SIG-M5 treated with dmso at 0.1 percent for 504 hours (cell line): ENCODE measurements around the gene AQP11.

Experiments
- DNase-seq: peaks from one replicate; lab custom pipeline; 2025; ENCODE audit not compliant: unreplicated experiment; lab: John Stamatoyannopoulos, UW

The AQP11 gene

DNA sequence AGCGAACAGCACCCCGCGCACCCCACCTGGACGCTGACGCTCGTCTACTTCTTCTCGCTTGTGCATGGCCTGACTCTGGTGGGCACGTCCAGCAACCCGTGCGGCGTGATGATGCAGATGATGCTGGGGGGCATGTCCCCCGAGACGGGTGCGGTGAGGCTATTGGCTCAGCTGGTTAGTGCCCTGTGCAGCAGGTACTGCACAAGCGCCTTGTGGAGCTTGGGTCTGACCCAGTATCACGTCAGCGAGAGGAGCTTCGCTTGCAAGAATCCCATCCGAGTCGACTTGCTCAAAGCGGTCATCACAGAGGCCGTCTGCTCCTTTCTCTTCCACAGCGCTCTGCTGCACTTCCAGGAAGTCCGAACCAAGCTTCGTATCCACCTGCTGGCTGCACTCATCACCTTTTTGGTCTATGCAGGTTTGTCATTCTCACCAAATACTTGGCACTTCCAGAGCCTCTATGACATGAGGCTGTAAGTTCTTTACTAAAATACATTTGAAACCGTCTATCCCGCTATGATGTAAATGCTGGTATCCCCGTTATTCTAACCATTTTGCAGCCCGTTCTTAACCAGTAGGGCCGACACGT, 535 bp downstream of the AQP11 start:
- DNase-seq, result no peak

DNA sequence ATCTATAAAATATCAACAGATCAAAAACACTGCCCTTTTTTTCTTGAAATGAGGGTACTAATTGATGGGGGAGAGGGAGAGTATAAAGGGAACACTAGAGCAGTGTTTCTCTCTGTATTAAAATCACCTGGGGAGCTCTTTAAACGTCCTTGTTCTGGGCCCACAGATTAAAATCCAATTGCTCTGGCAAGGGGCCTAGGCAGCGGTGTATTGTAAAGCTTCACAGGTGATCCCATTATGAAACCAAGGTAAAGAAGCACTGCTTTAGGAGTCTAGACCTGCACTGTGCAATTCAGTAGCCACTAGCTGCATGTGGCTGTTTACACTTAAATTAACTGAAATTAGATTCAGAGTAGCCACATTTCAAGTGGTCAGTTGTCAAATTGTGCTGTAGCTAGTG, 3.0 kb downstream of the AQP11 start:
- DNase-seq, result no peak

DNA sequence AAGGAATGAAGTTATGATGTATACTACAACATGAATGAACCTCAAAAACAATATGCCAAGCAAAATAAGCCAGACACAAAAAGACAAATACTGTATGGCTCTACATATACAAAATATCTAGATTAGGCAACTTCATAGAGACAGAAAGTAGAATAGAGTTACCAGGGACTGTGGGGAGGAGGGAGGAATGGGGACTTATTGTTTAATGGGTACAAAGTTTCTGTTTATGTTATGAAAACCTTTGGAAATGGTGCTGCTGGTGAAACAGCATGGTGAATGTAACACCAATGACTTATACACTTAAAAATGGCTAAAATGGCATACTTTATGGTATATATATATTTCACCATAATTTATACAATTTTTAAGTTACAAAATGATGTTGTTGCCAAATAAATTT, 4.1 kb downstream of the AQP11 start:
- DNase-seq, result no peak

DNA sequence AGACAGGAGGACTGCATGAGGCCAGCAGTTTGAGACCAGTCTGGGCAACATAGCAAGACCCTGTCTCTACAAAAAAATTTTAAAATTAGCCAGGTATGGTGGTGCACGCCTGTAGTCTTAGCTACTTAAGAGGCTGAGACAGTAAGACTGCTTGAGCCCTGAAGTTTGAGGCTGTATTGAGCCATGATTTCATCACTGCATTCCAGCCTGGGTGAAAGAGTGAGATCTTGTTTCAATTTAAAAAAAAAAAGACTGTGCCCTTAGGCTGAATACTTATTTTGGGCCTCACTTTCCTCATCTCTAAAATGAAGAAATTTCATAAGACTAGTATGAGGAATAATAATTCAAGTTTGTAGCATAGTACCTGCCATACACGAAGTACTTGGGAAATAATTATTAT, 6.9 kb downstream of the AQP11 start:
- no peak for DNase-seq

DNA sequence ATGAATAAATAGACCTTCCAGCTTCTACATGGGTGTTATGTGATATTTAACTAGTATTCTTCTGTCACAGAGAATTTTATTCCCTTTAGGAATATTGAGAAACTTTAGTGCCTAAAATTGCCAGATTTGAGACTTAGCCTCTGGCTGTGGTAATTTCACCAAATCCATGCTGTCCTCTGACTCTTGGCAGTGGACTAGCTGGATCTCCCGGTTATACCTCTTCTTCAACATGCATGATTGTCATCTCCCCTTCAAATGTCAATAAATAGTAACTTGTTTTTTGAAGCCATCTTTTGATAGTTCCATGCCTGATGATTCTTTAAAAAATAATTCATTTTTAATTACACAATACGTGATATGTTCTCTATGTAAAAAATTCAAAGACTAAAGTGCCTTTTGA, 8.4 kb downstream of the AQP11 start:
- DNase-seq, result peak; percentile 13

DNA sequence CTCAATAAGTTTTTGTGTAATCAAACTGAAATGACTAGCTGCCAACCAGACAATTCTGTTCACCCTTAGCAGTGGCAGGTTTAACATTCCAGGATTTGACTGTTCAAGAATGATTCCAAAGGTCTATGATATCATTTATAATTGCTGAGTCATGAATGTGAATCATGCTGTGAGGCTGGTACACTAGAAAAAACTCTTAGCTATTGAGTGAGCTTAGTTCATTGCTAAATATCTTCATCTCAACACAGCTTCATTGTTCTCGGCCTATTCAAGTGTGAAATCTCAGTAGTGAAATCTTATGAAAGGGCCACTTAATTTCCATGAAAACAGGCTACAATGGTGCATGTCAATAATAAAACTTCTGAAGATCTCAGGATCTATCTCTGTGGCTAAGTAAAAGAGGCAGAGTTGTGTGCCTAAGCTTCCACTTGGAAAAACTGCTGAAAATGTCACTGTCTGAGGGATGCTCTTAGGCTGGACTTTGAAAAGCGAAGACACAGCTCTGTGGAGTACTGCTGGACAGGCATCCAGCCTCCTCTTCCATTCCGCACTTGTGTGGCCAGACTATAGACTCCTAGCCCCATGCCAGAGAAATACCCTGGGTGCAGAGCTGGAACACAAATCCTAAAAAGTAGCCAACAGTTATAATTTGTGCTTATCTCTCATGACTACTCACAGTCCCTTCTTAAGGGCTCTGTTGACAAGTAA, 12.8 kb downstream of the AQP11 start:
- DNase-seq, result no peak

DNA sequence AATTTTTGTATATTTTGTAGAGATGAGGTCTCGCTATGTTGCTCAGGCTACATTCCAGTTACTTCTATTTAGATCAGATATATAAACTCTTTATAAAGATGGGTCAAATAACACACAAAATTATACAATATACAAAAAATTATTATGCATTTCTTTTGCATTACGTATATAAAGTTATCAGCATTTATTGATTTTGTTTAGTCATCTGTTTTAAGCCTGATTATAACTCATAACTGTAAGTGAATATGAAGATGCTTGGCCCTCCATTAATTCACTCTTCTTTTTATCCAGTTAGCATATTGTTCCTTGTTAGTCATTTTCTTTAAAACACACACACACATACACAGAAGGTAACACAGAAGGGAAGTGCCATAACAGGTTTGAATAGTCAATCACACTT, 14.5 kb downstream of the AQP11 start:
- no peak for DNase-seq

DNA sequence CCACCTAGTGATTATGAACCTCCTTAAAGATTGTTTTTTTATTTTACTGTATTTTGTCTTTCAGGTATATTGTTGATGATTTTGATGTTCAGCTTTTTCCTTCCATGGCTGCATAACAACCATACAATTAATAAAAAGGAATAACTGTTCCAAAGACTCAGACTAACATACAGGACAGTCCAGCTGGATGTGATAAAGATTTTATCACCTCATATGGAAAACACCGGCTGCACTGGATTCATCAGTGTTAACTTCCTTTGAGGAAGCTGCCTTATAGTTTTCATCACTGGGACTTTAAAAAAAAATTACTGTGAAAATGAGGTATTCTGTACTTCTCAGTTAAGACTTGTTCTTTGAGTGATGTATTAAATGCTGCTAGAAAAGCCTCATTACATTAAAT, 19.5 kb downstream of the AQP11 start:
- no peak for DNase-seq

DNA sequence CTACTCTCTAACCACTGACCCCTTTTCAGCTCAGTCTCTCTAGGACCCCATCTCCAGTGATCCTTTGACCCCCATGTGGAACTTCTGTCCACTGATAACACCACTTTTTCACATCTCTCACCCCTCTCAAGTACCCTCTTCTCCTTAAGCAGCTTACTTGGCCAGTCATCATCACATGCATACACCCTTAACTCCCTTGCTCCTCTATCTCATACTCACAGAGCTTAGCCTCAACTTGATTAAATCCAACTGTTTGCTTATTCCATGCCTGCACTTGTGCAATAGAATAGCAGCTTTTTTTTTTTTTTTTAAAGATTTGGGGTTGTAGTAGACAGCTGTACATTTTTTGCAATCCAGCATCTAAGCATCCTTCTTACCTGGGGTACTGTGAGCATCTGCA, 22.2 kb downstream of the AQP11 start:
- no peak for DNase-seq

DNA sequence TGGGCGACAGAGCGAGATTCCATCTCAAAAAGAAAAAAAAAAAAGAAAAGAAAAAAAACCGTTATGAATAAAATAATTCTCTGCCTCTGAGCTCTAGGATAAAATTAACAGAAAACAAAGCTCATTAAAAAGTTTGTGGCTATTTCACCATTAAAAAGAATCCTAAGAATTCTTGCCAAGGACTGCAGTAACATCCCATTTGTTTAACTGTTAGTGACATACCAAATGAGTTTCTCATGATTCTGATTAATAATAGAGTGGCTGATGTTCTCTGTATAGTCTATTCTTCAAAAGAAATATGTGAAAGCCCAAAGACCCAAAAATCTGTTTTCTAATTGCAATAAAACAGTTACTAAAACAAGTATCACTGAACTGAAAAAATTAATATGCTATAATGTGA, 28.1 kb downstream of the AQP11 start:
- no peak for DNase-seq

DNA sequence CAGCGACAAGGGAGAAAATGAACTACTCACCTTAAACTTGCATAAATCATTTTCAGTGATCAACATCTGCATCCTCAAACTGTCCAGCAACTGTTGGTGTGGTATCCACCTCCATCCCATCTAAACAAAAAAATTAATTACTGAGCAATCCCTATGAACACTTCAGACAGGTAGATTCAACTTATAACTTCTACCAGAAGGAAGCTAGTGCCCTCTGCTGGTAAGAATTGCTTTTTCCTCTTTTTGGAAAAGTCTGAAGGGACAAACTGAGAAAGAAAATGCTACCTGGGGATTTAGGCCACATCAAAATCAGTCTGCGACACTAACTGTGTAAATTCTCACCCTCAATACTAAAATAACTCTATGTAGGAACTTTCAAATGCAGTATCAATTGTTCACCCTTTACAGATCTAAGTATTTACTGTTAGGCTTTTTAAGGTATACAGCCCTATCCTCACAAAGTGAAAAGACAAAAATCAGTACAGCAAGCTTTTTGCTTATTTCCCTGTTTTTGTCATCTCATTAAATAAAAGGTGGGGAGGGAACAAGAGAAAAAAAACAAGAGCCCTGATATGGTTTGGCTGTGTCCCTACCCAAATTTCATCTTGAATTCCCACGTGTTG, 29.9 kb downstream of the AQP11 start:
- DNase-seq, result peak; percentile 41

DNA sequence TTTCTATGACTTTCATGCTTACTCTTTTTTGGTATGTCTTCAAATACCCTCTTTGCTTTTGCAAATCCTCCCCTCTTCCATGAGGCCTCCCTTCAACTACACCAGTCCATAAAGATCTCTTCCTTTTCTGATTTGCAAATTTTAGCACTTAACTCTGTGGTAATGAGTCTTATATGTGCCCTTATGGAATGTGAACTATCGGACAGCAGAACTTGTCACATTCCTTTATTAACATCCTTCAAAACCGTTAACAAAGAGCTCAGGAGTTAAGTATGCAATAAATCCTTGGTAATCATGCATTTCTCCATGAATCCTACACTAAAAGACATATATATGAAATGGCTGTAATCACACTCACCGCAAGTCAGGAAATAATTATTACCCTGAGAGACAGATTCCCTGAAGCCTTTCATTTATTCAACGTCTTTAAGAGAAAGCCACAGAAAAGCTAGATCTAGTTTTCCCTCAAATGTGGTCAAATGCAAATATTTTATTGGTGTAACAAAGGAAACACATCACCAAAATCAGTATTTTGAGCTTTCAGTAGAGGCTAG, 40.5 kb downstream of the AQP11 start:
- DNase-seq, result no peak

DNA sequence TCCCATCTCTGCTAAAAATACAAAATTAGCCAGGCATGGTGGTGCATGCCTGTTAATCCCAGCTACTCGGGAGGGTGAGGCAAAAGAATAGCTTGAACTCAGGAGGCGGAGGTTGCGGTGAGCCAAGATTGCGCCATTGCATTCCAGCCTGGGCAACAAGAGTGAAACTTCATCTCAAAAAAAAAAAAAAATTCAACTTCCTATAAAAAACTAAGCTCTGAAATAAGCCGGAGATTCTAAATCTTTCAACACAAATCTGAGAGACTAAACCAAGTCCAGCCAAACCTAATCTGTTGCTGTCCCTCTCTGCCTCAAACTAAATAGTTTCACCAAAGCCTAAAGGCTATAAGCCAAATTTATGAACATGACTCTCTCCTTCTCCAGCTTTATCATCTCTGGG, 44.2 kb downstream of the AQP11 start:
- peak; percentile 66 for DNase-seq

DNA sequence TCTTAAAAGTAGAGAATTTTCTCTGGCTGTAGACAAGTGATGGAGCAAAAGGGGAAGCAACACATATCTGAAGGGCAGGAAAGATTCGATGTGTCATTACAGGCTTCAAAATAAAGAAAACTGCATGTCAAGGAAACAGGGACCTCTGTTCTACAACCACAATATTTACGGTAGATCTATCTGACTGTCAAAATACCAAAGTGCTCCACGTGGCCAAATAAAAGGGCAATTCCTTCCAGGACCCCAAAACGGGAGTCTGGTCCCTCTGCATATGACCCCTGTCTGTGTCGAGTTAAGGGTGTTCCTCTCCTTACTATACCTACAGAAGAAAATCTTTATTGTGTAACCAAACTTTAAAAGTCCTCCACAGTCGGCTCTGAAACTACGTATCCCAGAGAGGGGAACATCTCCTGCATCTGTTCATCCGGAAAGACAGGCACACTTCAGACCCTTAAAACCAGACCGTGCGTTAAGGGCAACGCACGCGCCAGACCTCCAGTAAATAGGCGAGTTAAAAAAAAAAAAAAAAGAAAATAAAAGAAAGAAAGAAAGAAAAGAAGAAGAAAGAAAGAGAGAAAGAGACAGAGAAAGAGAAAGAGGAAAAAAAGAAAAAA, 47.1 kb downstream of the AQP11 start:
- peak; percentile 74 for DNase-seq

DNA sequence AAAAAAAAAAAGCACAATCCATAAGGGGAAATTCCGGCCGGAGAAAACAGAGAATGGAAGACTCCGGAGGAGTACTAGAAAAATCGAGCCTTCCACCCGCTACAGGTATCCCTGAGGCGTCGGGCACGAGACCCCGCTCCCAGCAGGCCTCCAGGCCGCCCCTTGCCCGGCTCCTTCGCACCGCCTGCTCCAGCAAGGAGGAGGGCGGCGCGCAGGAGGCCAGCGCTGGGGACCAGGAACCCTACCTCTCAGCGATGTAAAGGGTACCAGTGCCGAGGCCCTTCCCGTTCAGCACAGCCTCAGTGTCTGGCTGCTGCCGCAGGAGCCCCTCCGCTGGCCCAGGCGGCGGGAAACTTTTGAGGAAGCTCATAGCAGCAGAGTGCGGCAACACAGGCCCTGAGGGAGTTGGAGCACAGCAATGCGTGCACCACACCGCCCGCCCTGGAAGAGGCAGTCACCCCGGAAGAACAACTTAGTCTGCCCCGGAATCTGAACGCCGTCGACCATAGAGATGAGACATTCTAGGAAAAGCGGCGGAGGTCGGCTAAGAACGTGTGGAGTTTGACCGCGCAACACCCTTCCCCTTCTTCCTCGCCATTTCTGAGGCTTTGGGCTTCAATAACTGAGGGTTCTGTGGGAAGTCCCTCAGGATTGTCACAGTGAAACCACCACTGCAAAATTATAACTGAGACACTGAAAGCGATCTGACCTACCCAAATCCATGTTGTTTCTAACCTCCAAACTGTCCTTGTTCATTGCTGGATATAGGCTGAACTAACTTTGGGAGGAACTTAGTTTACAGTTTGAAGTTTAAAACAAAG, 47.8 kb downstream of the AQP11 start, which contains the start of gene CLNS1A:
Gene CLNS1A, minus strand, starts transcription at position 450 of the 821 bp plus-strand sequence. Its CDS starts 80 bp downstream, at position 370.
- peak; percentile 97 for DNase-seq

DNA sequence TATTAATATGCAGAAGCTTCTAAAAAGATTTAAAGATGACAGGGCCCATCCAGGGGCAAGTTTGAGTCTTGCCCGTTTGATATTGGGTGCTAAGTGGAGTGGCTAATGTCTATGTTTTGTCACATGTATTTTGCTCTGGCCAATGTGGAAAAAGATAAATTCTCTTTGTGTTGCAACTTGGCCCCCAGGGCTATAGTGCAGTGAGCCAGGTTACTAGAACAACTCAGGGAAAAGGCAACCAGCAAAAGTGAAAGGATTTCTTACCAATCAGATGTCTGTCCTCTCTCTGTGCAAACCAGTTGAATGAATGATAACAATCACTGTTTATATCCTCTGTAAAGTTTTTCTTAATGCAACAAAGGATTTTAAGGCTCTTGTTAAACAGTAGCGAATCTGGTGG, 52.5 kb downstream of the AQP11 start:
- no peak for DNase-seq

DNA sequence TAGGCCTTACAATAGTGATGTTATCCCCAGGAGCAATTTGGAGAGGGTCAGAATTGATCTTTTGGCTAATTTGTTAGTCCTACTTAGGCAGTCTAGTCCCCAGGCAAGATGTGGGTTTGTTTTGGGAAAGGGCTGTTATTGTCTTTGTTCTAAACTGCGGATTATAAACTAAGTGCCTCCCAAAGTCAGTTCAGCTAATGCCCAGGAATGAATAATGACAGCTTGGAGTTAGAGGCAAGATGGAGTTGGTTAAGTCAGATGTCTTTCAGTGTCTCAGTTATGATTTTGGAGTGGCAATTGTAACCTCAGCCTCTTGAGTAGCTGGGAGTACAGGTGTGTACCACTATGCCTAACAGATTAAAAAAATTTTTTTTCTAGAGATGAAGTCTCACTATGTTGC, 55.1 kb downstream of the AQP11 start:
- no peak for DNase-seq

DNA sequence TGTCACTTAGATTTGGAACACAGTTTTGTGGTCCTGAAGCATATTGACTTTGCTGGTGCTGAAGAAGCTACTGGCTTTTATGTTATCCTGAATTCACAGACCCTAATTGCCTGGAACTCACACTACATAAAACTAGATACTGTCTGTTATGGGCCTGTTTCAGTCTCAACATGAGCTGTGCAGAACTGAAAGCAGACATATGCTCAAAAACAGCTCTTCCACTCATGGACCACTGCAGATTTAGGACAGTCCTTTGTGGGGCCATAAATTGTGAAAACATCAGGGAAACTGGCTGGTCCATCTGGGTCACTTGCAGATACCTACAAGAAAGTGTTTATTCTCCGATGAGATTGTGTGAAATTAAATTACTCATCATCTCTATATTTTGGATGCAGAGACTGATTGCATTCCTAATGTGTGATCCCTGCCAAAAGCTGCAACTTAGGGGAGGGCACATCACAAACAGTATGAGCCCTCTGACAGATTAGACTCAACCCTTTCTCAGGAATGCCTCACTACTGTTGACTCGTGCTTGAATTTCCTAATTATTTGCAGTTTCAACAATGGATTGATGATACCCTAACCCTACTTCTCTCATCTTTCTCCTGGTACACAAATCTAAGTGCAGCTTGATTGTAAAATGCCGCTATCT, 58.0 kb downstream of the AQP11 start:
- DNase-seq, result no peak

DNA sequence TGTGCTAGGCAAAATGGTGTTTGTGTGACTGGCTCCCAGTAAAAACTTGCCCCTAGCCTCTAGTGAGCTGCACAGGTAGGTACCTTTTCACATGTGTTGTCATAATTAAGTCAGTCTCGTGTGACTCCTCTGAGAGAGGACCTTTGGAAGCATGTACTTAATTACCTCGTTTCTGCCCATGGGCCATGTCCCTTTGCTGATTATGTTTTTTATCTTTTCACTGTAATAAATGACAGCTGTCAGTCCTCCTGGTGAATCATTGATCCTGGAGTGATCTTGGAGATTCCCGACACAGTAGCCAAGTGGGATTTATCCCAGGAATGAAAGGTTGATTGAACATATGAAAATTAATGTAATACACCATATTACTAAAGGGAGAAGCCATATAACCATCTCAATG, 60.4 kb downstream of the AQP11 start:
- DNase-seq, result no peak

DNA sequence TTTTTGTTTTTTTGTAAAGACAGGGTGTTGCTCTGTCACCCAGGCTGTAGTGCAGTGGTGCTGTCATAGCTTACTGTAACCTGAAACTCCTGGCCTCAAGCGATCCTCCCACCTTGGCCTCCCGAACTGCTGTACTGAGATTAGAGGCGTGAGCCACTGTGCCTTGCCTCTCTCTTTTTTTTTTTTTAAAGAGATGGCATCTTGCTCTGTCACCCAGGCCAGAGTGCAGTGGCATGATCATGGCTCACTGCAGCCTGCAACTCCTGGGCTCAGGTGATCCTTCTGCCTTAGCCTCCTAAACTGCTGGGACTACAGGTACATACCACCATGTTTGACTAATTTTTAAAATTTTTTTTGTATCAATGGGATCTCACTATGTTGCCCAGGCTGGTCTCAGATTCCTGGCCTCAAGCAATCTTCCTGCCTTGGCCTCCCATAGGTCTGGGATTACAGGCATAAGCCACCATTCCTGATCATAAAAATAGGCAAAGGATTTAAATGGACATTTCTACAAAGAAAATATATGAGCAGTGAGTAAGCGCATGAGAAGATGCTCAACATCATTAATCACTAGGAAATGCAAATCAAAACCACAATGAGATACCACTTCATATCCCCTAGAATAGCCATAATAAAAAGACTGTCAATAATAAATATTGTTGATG, 65.1 kb downstream of the AQP11 start:
- DNase-seq, result no peak
